ENCODE results near the gene CBFB. TPM values are rescaled to one million over a fixed set of nuclear protein-coding genes. Genes with fewer than 3 reads are reported as not detected.

Gene CBFB
- total and polyA plus RNA-seq, 9 of the 15 experiments (the other 6 are each of a cell fraction or from before 2014, with no cell fraction given), result 22.0 to 112 (median 66.5) TPM

GRCh38 chr16:67082891-67083290 lies 53.9 kb downstream of the CBFB start:
- WGBS (ENCODE audit: insufficient coverage, low coverage, missing lambda C conversion rate), result 100% methylated on average over 1 of the region's 1 CpG
- CTCF ChIA-PET (ENCODE audit: low intra/inter-chr PET ratio), result no interaction called here
- no peak for ATAC-seq
- DNase-seq (ENCODE audit: extremely low read depth in 1 of 4, low spot score in 3 of 4), result no peak
- intact Hi-C loops (cut with micrococcal nuclease), result no loop called here
- no TSS peak for BruUV-seq (replicated peaks)
- Histone ChIP-seq H2AFZ (ENCODE audit: low read depth, low read length) (no peak overlapping the region), H3K9ac (ENCODE audit: insufficient read depth in 1 of 2, low read depth in 2 of 2, low read length in 2 of 2) (no peak overlapping the region), H3K4me3 (no peak overlapping the region), H3K4me2 (ENCODE audit: insufficient read depth, low read length) (no peak overlapping the region), H3K4me1 (replicated peaks in 1 of 2; ENCODE audit: control insufficient read depth in 2 of 2, insufficient read depth in 2 of 2, low read length in 2 of 2) (no peaks in the 10 kb centered on the region), H3K27me3 (ENCODE audit: control insufficient read depth in 2 of 2, insufficient read depth in 2 of 2, low read length in 2 of 2) (no peaks in the 10 kb centered on the region), H3K79me2 (ENCODE audit: control insufficient read depth, insufficient read depth, low read length) (no peaks in the 10 kb centered on the region), H3K27ac (ENCODE audit: extremely low read depth, low read depth, low read length) (no peak overlapping the region), H4K20me1 (replicated peaks; ENCODE audit: control insufficient read depth, insufficient read depth, low read length) (no peaks in the 10 kb centered on the region), H3K9me3 (replicated peaks; ENCODE audit: control insufficient read depth, insufficient read depth, low read depth, low read length) (no peaks in the 10 kb centered on the region), H3K36me3 (ENCODE audit: control insufficient read depth, insufficient read depth, low read length) (peaks cover 19% of the 10 kb centered on the region; the same call in 2 of the 3 replicates), H3K9me1 (ENCODE audit: control insufficient read depth, insufficient read depth, low read length) (no peaks in the 10 kb centered on the region)
- FAIRE-seq, result no peak
- POLR2A ChIA-PET, result interaction anchor here (1.0 to 1.1 kb wide), 2 partner anchors 10 to 57 kb away, joined by 3 read pairs; no protein-coding TSS in a partner anchor
- TF ChIP-seq ZBTB43 (CRISPR knock-in tag; IDR thresholded peaks at IDR 0.05) (no peak), PPARD (CRISPR knock-in tag; IDR thresholded peaks at IDR 0.05) (no peak), RBM39 (optimal IDR thresholded peaks at IDR 0.05; ENCODE audit: low read depth, low read length) (no peak), PRDM10 (IDR thresholded peaks at IDR 0.05; ENCODE audit: partially characterized antibody) (no peak), HIVEP1 (CRISPR knock-in tag; IDR thresholded peaks at IDR 0.05) (no peak), TAF9B (IDR thresholded peaks at IDR 0.05; ENCODE audit: partially characterized antibody) (no peak), FOXJ3 (CRISPR knock-in tag; IDR thresholded peaks at IDR 0.05) (no peak), ZFX (CRISPR knock-in tag; IDR thresholded peaks at IDR 0.05) (no peak), CBX5 (IDR thresholded peaks at IDR 0.05; ENCODE audit: borderline replicate concordance, low read depth) (no peak), ATF7 (IDR thresholded peaks at IDR 0.05) (no peak), NKRF (IDR thresholded peaks at IDR 0.05; ENCODE audit: borderline replicate concordance) (no peak)
- in situ Hi-C loops (cut with MboI), result no loop called here
